ENCODE data around the gene CFDP1.

DNA sequence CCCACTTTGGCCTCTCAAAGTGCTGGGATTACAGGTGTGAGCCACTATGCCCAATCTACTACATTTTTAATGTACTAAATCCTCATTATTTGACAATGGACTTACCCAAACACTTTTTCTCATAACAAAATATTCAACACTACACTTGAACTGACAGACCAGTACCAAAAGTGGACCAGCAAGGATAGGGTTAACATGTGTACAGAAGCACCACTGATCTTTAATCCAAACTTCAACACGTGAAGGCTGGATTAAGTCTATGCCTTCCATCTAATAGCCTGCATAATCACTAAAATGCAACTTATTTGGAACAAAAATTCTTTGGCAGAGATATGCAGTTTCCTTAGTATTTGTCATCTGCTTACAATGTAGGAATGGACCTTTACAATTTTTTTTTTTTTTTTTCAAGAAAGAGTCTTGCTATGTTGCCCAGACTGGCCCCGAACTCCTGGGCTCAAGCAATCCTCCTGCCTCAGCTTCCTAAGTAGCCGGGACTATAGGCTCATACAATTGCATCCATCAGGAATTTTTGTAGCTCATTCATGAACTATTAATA is 121.8 kb downstream of the CFDP1 start:
- TF ChIP-seq, protein P1, sequence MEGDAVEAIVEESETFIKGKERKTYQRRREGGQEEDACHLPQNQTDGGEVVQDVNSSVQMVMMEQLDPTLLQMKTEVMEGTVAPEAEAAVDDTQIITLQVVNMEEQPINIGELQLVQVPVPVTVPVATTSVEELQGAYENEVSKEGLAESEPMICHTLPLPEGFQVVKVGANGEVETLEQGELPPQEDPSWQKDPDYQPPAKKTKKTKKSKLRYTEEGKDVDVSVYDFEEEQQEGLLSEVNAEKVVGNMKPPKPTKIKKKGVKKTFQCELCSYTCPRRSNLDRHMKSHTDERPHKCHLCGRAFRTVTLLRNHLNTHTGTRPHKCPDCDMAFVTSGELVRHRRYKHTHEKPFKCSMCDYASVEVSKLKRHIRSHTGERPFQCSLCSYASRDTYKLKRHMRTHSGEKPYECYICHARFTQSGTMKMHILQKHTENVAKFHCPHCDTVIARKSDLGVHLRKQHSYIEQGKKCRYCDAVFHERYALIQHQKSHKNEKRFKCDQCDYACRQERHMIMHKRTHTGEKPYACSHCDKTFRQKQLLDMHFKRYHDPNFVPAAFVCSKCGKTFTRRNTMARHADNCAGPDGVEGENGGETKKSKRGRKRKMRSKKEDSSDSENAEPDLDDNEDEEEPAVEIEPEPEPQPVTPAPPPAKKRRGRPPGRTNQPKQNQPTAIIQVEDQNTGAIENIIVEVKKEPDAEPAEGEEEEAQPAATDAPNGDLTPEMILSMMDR (conservative IDR thresholded peaks at IDR 0.05; ENCODE audit: low read depth, low read length) = no peak
- no peak for TF ChIP-seq EZH2 (IDR thresholded peaks at IDR 0.05; ENCODE audit: low read length, unreplicated experiment)

All from PC-3 (cell line).